GM18508 (cell line): ENCODE results near the gene IL2RA.
"Not testable (repeated sequence)": the region's sequence is repeated elsewhere in the genome, so short reads cannot be mapped to it uniquely, and the experiment has no call there.

Experiments used
- ATAC-seq: cut with Tn5 transposase; IDR thresholded peaks from one replicate; pipeline ENCODE4 v1.9.1; 2021; ENCODE audit warnings: moderate number of reproducible peaks; ENCODE audit not compliant: insufficient read depth, unreplicated experiment

The IL2RA gene

GRCh38 chr10:6019010-6019782 lies 43.0 kb downstream of the IL2RA start:
- ATAC-seq, result no peak

GRCh38 chr10:6018422-6018821 lies 43.7 kb downstream of the IL2RA start:
- no peak for ATAC-seq

- ATAC-seq, result no peak
These were observed 44.3 kb downstream of the IL2RA start for GRCh38 chr10:6017781-6018354.

GRCh38 chr10:6014241-6014761 lies 47.9 kb downstream of the IL2RA start:
- no peak for ATAC-seq

GRCh38 chr10:6013413-6014192 lies 48.6 kb downstream of the IL2RA start:
- no peak for ATAC-seq

- ATAC-seq, result no peak
These were observed 49.9 kb downstream of the IL2RA start for GRCh38 chr10:6012121-6012905.

GRCh38 chr10:6011558-6011957 lies 50.6 kb downstream of the IL2RA start:
- ATAC-seq, result no peak

GRCh38 chr10:6010569-6010968 lies 51.6 kb downstream of the IL2RA start:
- no peak for ATAC-seq

GRCh38 chr10:6009961-6010360 lies 52.2 kb downstream of the IL2RA start:
- ATAC-seq, result no peak

GRCh38 chr10:6009150-6009549 lies 53.0 kb downstream of the IL2RA start:
- no peak for ATAC-seq

GRCh38 chr10:6008497-6009142 lies 53.5 kb downstream of the IL2RA start:
- no peak for ATAC-seq

GRCh38 chr10:6006991-6007390 lies 55.2 kb downstream of the IL2RA start:
- ATAC-seq, result no peak

GRCh38 chr10:6006546-6006945 lies 55.6 kb downstream of the IL2RA start:
- no peak for ATAC-seq

GRCh38 chr10:6005856-6006395 lies 56.2 kb downstream of the IL2RA start:
- no peak for ATAC-seq

GRCh38 chr10:6005161-6005804 lies 56.9 kb downstream of the IL2RA start:
- ATAC-seq, result not testable (repeated sequence)

GRCh38 chr10:6002809-6003510 lies 59.2 kb downstream of the IL2RA start:
- no peak for ATAC-seq

- no peak for ATAC-seq
These were observed 62.6 kb downstream of the IL2RA start for GRCh38 chr10:5999440-6000165.

GRCh38 chr10:5996696-5997095 lies 65.5 kb downstream of the IL2RA start:
- ATAC-seq, result no peak
